NB4 (cell line): Measurements from ENCODE around the gene CCDC91.

Source experiments
- DNase-seq: peaks from one replicate; pipeline ENCODE4 v3.0.0; 2010; ENCODE audit warnings: low read depth
- H3K4me3 ChIP-seq: one replicate; pipeline ENCODE4 v1.5.1; 2011; ENCODE audit warnings: mild to moderate bottlenecking, low read depth, low read length, moderate library complexity
- CTCF ChIP-seq: IDR thresholded peaks from one replicate; pipeline ENCODE4 v1.5.1; 2012; ENCODE audit warnings: low read depth, low read length
- MAX ChIP-seq: IDR thresholded peaks from 2 replicates; pipeline ENCODE4 v1.6.1; 2011; ENCODE audit warnings: low read depth, low read length
- MYC ChIP-seq: IDR thresholded peaks from 2 replicates; pipeline ENCODE4 v1.6.1; 2011; ENCODE audit warnings: low read depth, low read length
- POLR2A ChIP-seq: IDR thresholded peaks from 2 replicates; pipeline ENCODE4 v1.6.1; 2011; ENCODE audit warnings: mild to moderate bottlenecking; ENCODE audit not compliant: insufficient read length; ENCODE audit errors: extremely low read depth

CCDC91 gene

GRCh38 chr12:28484156-28484555, 293.9 kb downstream of the CCDC91 start:
- no peak overlapping the region for H3K4me3 ChIP-seq
- no peak for DNase-seq
- TF ChIP-seq MYC (no peak), MAX (no peak), POLR2A (no peak), CTCF (no peak)

- H3K4me3 ChIP-seq = no peak overlapping the region
- no peak for DNase-seq
- TF ChIP-seq POLR2A = no peak
- TF ChIP-seq CTCF = no peak
- no peak for TF ChIP-seq MYC
- TF ChIP-seq MAX = no peak
These were observed 296.3 kb downstream of the CCDC91 start for GRCh38 chr12:28486521-28486920.

- no peak overlapping the region for H3K4me3 ChIP-seq
- no peak for TF ChIP-seq MAX
- TF ChIP-seq MYC = no peak
- TF ChIP-seq POLR2A = no peak
- no peak for TF ChIP-seq CTCF
- no peak for DNase-seq
These were observed 299.0 kb downstream of the CCDC91 start for GRCh38 chr12:28489246-28489645.

GRCh38 chr12:28497889-28498411, 307.7 kb downstream of the CCDC91 start:
- DNase-seq = no peak

GRCh38 chr12:28498850-28499249, 308.6 kb downstream of the CCDC91 start:
- TF ChIP-seq POLR2A = no peak
- no peak for TF ChIP-seq MYC
- TF ChIP-seq MAX = no peak
- no peak for TF ChIP-seq CTCF
- H3K4me3 ChIP-seq = no peak overlapping the region
- DNase-seq = no peak

More at GRCh38 chr12:28497889-28498411, 307.7 kb downstream of the CCDC91 start:
- no peak overlapping the region for H3K4me3 ChIP-seq
- no peak for TF ChIP-seq CTCF
- no peak for TF ChIP-seq MAX
- no peak for TF ChIP-seq MYC
- TF ChIP-seq POLR2A = no peak
